Measurements from ENCODE around the gene SEMA4D. TPM values are rescaled to one million over a fixed set of nuclear protein-coding genes. Genes with fewer than 3 reads are reported as not detected.

Gene SEMA4D
- polyA plus RNA-seq, 1 experiment: 0.50 TPM

- POLR2A ChIA-PET: no interaction called here
- no peak for TF ChIP-seq CTCF (IDR thresholded peaks at IDR 0.05; ENCODE audit: insufficient read depth, low read depth, low read length)
- CTCF ChIA-PET: no interaction called here
- H3K4me3 ChIP-seq (ENCODE audit: low read depth, low read length): no peak overlapping the region
- no peak for DNase-seq (ENCODE audit: low read depth)
- no peaks in the 10 kb centered on the region for H3K27me3 ChIP-seq (ENCODE audit: control insufficient read depth, insufficient read depth, low read length)
- no peaks in the 10 kb centered on the region for H3K36me3 ChIP-seq (ENCODE audit: control insufficient read depth, insufficient read depth, low read length)
Observed at GRCh38 chr9:89381308-89381609, 116.7 kb downstream of the SEMA4D start.

GRCh38 chr9:89380437-89381307, 117.2 kb downstream of the SEMA4D start:
- DNase-seq (ENCODE audit: low read depth): no peak
- ChIA-PET POLR2A (no interaction called here), CTCF (interaction anchor here (1.2 kb wide), 1 partner anchor 168 kb away, joined by 6 read pairs; no protein-coding TSS in a partner anchor)
- no peaks in the 10 kb centered on the region for H3K36me3 ChIP-seq (ENCODE audit: control insufficient read depth, insufficient read depth, low read length)
- TF ChIP-seq CTCF (IDR thresholded peaks at IDR 0.05; ENCODE audit: insufficient read depth, low read depth, low read length): no peak
- no peaks in the 10 kb centered on the region for H3K27me3 ChIP-seq (ENCODE audit: control insufficient read depth, insufficient read depth, low read length)
- H3K4me3 ChIP-seq (ENCODE audit: low read depth, low read length): no peak overlapping the region

DNA sequence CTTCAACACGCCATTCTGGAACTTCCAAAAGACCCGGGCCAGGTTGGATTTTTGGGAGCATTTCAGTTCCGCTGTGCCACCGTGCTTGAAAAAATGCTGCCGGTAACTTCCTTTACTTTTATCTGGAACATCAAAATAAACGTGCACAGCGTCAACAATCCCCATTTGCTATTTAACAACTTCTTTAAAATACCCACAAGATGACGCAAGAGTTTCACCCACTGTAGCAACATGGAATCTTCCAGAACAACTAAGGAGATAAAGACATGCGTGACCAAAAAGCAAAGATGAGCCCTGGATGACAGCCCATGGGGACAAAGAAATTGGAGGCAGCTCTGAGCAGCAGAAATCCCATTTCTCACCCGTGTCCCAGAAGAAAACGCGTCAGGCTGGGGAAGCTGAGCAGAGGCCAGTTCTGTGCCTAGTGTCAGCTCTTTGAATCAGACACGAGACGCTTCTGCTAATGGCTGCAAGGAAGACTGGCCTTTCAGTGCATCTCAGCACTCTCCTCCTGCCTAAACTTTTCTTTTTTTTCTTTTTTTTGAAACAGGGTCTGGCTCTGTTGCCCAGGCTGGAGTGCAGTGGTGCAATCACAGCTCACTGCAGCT, 118.3 kb downstream of the SEMA4D start:
- CTCF ChIA-PET: interaction anchor here (1.0 to 1.2 kb wide), 2 partner anchors 169 kb away, joined by 3 to 6 read pairs; no protein-coding TSS in a partner anchor
- no peak for DNase-seq (ENCODE audit: low read depth)
- POLR2A ChIA-PET: no interaction called here

GRCh38 chr9:89379031-89379430, 118.9 kb downstream of the SEMA4D start:
- CTCF ChIA-PET: interaction anchor here (1.0 kb wide), 1 partner anchor 170 kb away, joined by 3 read pairs; no protein-coding TSS in a partner anchor
- POLR2A ChIA-PET: no interaction called here
- no peak for DNase-seq (ENCODE audit: low read depth)
- no peaks in the 10 kb centered on the region for H3K27me3 ChIP-seq (ENCODE audit: control insufficient read depth, insufficient read depth, low read length)
- no peak for TF ChIP-seq CTCF (IDR thresholded peaks at IDR 0.05; ENCODE audit: insufficient read depth, low read depth, low read length)
- H3K36me3 ChIP-seq (ENCODE audit: control insufficient read depth, insufficient read depth, low read length): no peaks in the 10 kb centered on the region
- no peak overlapping the region for H3K4me3 ChIP-seq (ENCODE audit: low read depth, low read length)

More for the DNA sequence above, 118.3 kb downstream of the SEMA4D start:
- Histone ChIP-seq H3K4me3 (ENCODE audit: low read depth, low read length) (no peak overlapping the region), H3K36me3 (ENCODE audit: control insufficient read depth, insufficient read depth, low read length) (no peaks in the 10 kb centered on the region), H3K27me3 (ENCODE audit: control insufficient read depth, insufficient read depth, low read length) (no peaks in the 10 kb centered on the region)
- no peak for TF ChIP-seq CTCF (IDR thresholded peaks at IDR 0.05; ENCODE audit: insufficient read depth, low read depth, low read length)

GRCh38 chr9:89378541-89378940, 119.4 kb downstream of the SEMA4D start:
- Histone ChIP-seq H3K27me3 (ENCODE audit: control insufficient read depth, insufficient read depth, low read length) (no peaks in the 10 kb centered on the region), H3K4me3 (ENCODE audit: low read depth, low read length) (no peak overlapping the region), H3K36me3 (ENCODE audit: control insufficient read depth, insufficient read depth, low read length) (no peaks in the 10 kb centered on the region)
- no peak for TF ChIP-seq CTCF (IDR thresholded peaks at IDR 0.05; ENCODE audit: insufficient read depth, low read depth, low read length)
- no peak for DNase-seq (ENCODE audit: low read depth)
- POLR2A ChIA-PET: no interaction called here
- CTCF ChIA-PET: interaction anchor here (1.0 kb wide), 1 partner anchor 170 kb away, joined by 3 read pairs; no protein-coding TSS in a partner anchor

Measured in BJ (cell line).